Stomach (tissue), 9 donors: ENCODE data around the gene PER1. TPM values are rescaled to one million over a fixed set of nuclear protein-coding genes. Genes with fewer than 3 reads are reported as not detected.

Experiments used
- DNase-seq, 2 donors: peaks; one replicate each; pipeline versions ENCODE4 v3.0.0 to v3.0.0-alpha.2; 2013 to 2019
- H3K27ac ChIP-seq, 5 donors: fragments of 200-600 bp in 4 of 5; sonication (generic) in 4 of 5; one replicate each; pipeline ENCODE4 v1.5.1; 2013 to 2019; ENCODE audit warnings: mild to moderate bottlenecking in 1 of 5, moderate library complexity in 1 of 5
- H3K27me3 ChIP-seq, 3 donors: fragments of 200-600 bp; sonication (generic); one replicate each; pipeline ENCODE4 v1.5.1; 2017 to 2019; ENCODE audit warnings: mixed run types in 1 of 3
- H3K36me3 ChIP-seq, 4 donors: fragments of 200-600 bp; sonication (generic); 1 replicate in 3 of 4; 2 replicates in 1 of 4; pipeline ENCODE4 v1.5.1; 2016 to 2019
- H3K4me1 ChIP-seq, 4 donors: fragments of 200-600 bp; sonication (generic); one replicate each; pipeline ENCODE4 v1.5.1; 2016 to 2019
- H3K4me3 ChIP-seq, 4 donors: fragments of 200-600 bp; sonication (generic) in 3 of 4; one replicate each; pipeline ENCODE4 v1.5.1; 2016 to 2019; ENCODE audit warnings: mild to moderate bottlenecking in 1 of 4
- H3K9me3 ChIP-seq, 4 donors: fragments of 200-600 bp; sonication (generic); one replicate each; pipeline ENCODE4 v1.5.1; 2016 to 2019
- CTCF ChIP-seq, 7 experiments: fragments of 450-650 bp in 4 of 7; fragments of 200-600 bp in 3 of 7; sonication (generic) in 3 of 7; IDR thresholded peaks; one replicate each; pipeline ENCODE4 v1.5.1; 2016 to 2019; ENCODE audit warnings: antibody characterized with exemption in 7 of 7, control low read depth in 2 of 7, mild to moderate bottlenecking in 1 of 7
- EP300 ChIP-seq: sonication (generic); formaldehyde crosslinking; IDR thresholded peaks from one replicate; pipeline ENCODE4 v1.6.1; 2017; ENCODE audit warnings: antibody characterized with exemption
- POLR2A ChIP-seq, 4 donors: fragments of 450-650 bp; IDR thresholded peaks; one replicate each; pipeline ENCODE4 v1.6.1; 2016; ENCODE audit warnings: antibody characterized with exemption in 4 of 4, control low read depth in 2 of 4, mild to moderate bottlenecking in 1 of 4, moderate library complexity in 1 of 4
- POLR2AphosphoS5 ChIP-seq, 3 donors: sonication (generic); formaldehyde crosslinking; IDR thresholded peaks; one replicate each; pipeline ENCODE4 v1.6.1; 2016; ENCODE audit warnings: antibody characterized with exemption in 3 of 3
- WGBS, 5 donors: extraction: QIAGEN DNeasy Blood & Tissue Kit in 3 of 5; methylation state at CpG; one replicate each; pipeline versions ENCODE4 v1.1.5 to v1.1.7; 2013 to 2018; 5-methylcytosine and 5-hydroxymethylcytosine counted together
- intact Hi-C: fragments of 100-400 bp; cut with DNase I; formaldehyde crosslinking; loops from one replicate; pipeline ENCODE4 v1.15.1; 2023; ENCODE audit warnings: low total_unique reads
- polyA plus RNA-seq, 3 donors: library from polyadenylated mRNA; stranded (reverse); fragments of 200-250 nt; gene quantifications; one replicate each; pipeline ENCODE4 v1.2.3, GENCODE V29; 2013
- total RNA-seq, 5 donors: library from RNA; depleted of rRNA; stranded (reverse); fragments of >200 nt; gene quantifications; one replicate each; pipeline versions ENCODE4 v1.1.0 to v1.2.3, GENCODE V29; 2014 to 2016
- donor health status: healthy with polysubstance abuse.
- donor health status: Bipolar disorder and iron deficiency.
- donor health status: healthy.

The PER1 gene
- total and polyA plus RNA-seq, 8 donors = 16.2 to 163 (median 69.7) TPM

- WGBS, 5 donors = 19 to 38% (median 25%) methylated on average over 11 of the region's 11 CpGs
- peaks cover 48 to 76% (median 61%) of the 10 kb centered on the region in 4 donors for H3K4me1 ChIP-seq
- intact Hi-C loops = no loop called here
- no peak for DNase-seq
- H3K9me3 ChIP-seq = no peaks in the 10 kb centered on the region
- TF ChIP-seq EP300 (no peak), CTCF (IDR thresholded peaks at IDR 0.05) (no peak), POLR2A (IDR thresholded peaks at IDR 0.05) (peak in 2 of 4 donors; percentile 15 to 52), POLR2AphosphoS5 (IDR thresholded peaks at IDR 0.05) (no peak)
- no peaks in the 10 kb centered on the region for H3K27me3 ChIP-seq
- peaks cover 26 to 39% (median 28%) of the 10 kb centered on the region in 4 donors for H3K36me3 ChIP-seq
- peak overlapping the region; percentile 66 to 91 (median 76) for H3K4me3 ChIP-seq
- H3K27ac ChIP-seq = peak overlapping the region; percentile 96 to 100 (median 100)
These were observed 2.5 kb upstream of the PER1 start for GRCh38 chr17:8154608-8155155.

GRCh38 chr17:8153957-8154607 is 1.9 kb upstream of the PER1 start:
- TF ChIP-seq EP300 (peak; percentile 99), CTCF (IDR thresholded peaks at IDR 0.05) (no peak), POLR2A (IDR thresholded peaks at IDR 0.05) (peak in 2 of 4 donors; percentile 13 to 77), POLR2AphosphoS5 (IDR thresholded peaks at IDR 0.05) (peak; percentile 97 to 99 (median 99))
- peak overlapping the region; percentile 96 to 100 (median 100) for H3K27ac ChIP-seq
- H3K9me3 ChIP-seq = no peaks in the 10 kb centered on the region
- 1 to 3% (median 3%) methylated on average over 21 to 22 of the region's 22 CpGs for WGBS, 5 donors
- H3K27me3 ChIP-seq = no peaks in the 10 kb centered on the region
- peaks cover 26 to 39% (median 28%) of the 10 kb centered on the region in 4 donors for H3K36me3 ChIP-seq
- H3K4me3 ChIP-seq = peak overlapping the region; percentile 66 to 91 (median 76)
- DNase-seq = peak; percentile 99 to 100
- intact Hi-C loops = no loop called here
- peaks cover 46 to 76% (median 61%) of the 10 kb centered on the region in 4 donors for H3K4me1 ChIP-seq

- Histone ChIP-seq H3K4me1 (peaks cover 41 to 76% (median 60%) of the 10 kb centered on the region in 4 donors), H3K4me3 (peak overlapping the region; percentile 66 to 91 (median 76)), H3K36me3 (peaks cover 31 to 42% (median 32%) of the 10 kb centered on the region in 4 donors), H3K9me3 (no peaks in the 10 kb centered on the region), H3K27me3 (no peaks in the 10 kb centered on the region), H3K27ac (peak overlapping the region; percentile 96 to 100 (median 100))
- WGBS, 5 donors = 10 to 17% (median 11%) methylated on average over 13 of the region's 13 CpGs
- intact Hi-C loops = no loop called here
- peak; percentile 73 to 97 for DNase-seq
- TF ChIP-seq CTCF (IDR thresholded peaks at IDR 0.05) (no peak), POLR2AphosphoS5 (IDR thresholded peaks at IDR 0.05) (peak; percentile 83 to 95 (median 84)), POLR2A (IDR thresholded peaks at IDR 0.05) (peak in 1 of 4 donors; percentile 6), EP300 (no peak)
These were observed 1.3 kb upstream of the PER1 start for GRCh38 chr17:8153525-8153956.

- WGBS, 5 donors = 65 to 77% (median 73%) methylated on average over 7 of the region's 7 CpGs
- DNase-seq = peak in 1 of 2 donors; percentile 49
- intact Hi-C loops = no loop called here
- no peaks in the 10 kb centered on the region for H3K9me3 ChIP-seq
- H3K27me3 ChIP-seq = no peaks in the 10 kb centered on the region
- H3K4me3 ChIP-seq = peak overlapping the region; percentile 66 to 91 (median 76)
- peak overlapping the region; percentile 96 to 100 (median 100) for H3K27ac ChIP-seq
- peaks cover 37 to 76% (median 60%) of the 10 kb centered on the region in 4 donors for H3K4me1 ChIP-seq
- H3K36me3 ChIP-seq = peaks cover 36 to 42% (median 37%) of the 10 kb centered on the region in 4 donors
- TF ChIP-seq POLR2AphosphoS5 (IDR thresholded peaks at IDR 0.05) (no peak), POLR2A (IDR thresholded peaks at IDR 0.05) (no peak), EP300 (no peak), CTCF (IDR thresholded peaks at IDR 0.05) (no peak)
These were observed 837 bp upstream of the PER1 start for GRCh38 chr17:8153031-8153451.
